Calu3 (cell line): ENCODE data around the gene NCOA7. TPM values are rescaled to one million over a fixed set of nuclear protein-coding genes. Genes with fewer than 3 reads are reported as not detected.
A peak's percentile ranks its signal among the peaks of the same experiment; 100 is the strongest.
"Not testable (repeated sequence)": the region's sequence is repeated elsewhere in the genome, so short reads cannot be mapped to it uniquely, and the experiment has no call there.

Experiments
- BruUV-seq: library from RNA; stranded (reverse); fragments of 400-500 nt; replicated peaks from 2 replicates; lab custom pipeline; 2021; lab: Mats Ljungman, UMichigan
- CTCF ChIA-PET: fragments of 300-600 bp; sonication (Branson Sonifier 250); formaldehyde crosslinking; loops from one replicate; lab custom pipeline; 2022; ENCODE audit warnings: antibody characterized with exemption; lab: Charles Lee
- DNase-seq: peaks from one replicate; pipeline ENCODE4 v3.0.0; 2022
- H3K27ac Mint-ChIP-seq: one replicate; pipeline ENCODE4 v1.8.0; 2022; ENCODE audit warnings: mixed read lengths; ENCODE audit not compliant: unreplicated experiment
- H3K27me3 Mint-ChIP-seq: one replicate; pipeline ENCODE4 v1.8.0; 2022; ENCODE audit warnings: mixed read lengths; ENCODE audit not compliant: unreplicated experiment
- H3K36me3 Mint-ChIP-seq: one replicate; pipeline ENCODE4 v1.8.0; 2022; ENCODE audit warnings: mild to moderate bottlenecking, moderate library complexity, mixed read lengths; ENCODE audit not compliant: insufficient read depth, unreplicated experiment
- H3K4me1 Mint-ChIP-seq: one replicate; pipeline ENCODE4 v1.8.0; 2022; ENCODE audit warnings: mild to moderate bottlenecking, low read depth, mixed read lengths; ENCODE audit not compliant: unreplicated experiment
- H3K4me3 Mint-ChIP-seq: one replicate; pipeline ENCODE4 v1.8.0; 2022; ENCODE audit warnings: mild to moderate bottlenecking, low read depth, moderate library complexity, mixed read lengths; ENCODE audit not compliant: unreplicated experiment
- H3K9me3 Mint-ChIP-seq: one replicate; pipeline ENCODE4 v1.8.0; 2022; ENCODE audit warnings: low read depth, mixed read lengths; ENCODE audit not compliant: unreplicated experiment
- intact Hi-C: fragments of 100-400 bp; cut with micrococcal nuclease; formaldehyde crosslinking; loops from one replicate; pipeline ENCODE4 v1.10.0; 2022; ENCODE audit not compliant: unreplicated experiment
- total RNA-seq: library from RNA; stranded (reverse); gene quantifications from 2 replicates; pipeline ENCODE4 v1.2.3, GENCODE V29; 2022
- TF ChIP-seq, protein P1 (sequence below): fragments of 200-600 bp; IDR thresholded peaks from one replicate; pipeline ENCODE4 v1.8.0; 2022; ENCODE audit warnings: antibody characterized with exemption; ENCODE audit not compliant: unreplicated experiment

Gene NCOA7
- total RNA-seq, 1 experiment from 2014 or later = 102 TPM

DNA sequence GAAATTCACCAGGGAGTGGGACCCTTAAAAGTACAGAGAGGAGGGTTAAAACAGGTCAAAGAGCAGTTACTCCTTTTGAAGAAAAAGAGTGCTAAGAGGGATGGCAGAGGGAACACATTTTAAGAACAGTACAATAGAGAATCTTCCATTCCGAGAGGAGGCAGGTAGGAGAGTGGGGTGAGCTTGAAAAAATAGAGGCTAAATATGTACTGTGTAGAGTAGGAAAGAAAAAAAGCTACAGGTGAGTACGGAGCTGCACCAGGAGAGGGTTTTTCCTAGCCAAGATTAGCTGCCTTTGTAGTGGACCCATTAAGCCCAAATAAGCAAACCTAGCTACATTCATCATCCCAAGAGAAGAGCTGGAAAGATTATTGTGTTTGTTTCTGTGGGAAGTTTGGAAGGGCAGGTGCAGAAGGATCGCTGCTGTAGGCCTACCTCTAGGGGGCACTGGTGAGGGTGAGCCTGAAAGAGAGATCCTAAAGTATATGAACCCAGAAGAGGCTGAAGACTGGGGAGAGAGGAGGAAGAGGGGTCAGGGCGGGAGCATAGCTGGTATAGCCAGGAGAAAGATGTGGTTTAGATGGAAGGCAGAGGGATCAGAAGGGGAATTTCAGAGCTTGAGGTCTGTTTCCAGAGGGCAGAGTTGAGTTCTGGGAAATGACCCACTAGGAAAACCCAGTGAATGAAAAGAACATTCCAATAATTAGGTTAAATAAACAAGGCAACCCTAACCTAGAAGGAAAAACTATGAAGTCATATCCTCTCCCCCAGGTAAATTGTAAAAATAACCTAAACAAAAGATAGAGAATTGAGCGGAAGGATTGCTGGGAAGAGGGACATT is 115.6 kb downstream of the NCOA7 start:
- TF ChIP-seq, protein P1, sequence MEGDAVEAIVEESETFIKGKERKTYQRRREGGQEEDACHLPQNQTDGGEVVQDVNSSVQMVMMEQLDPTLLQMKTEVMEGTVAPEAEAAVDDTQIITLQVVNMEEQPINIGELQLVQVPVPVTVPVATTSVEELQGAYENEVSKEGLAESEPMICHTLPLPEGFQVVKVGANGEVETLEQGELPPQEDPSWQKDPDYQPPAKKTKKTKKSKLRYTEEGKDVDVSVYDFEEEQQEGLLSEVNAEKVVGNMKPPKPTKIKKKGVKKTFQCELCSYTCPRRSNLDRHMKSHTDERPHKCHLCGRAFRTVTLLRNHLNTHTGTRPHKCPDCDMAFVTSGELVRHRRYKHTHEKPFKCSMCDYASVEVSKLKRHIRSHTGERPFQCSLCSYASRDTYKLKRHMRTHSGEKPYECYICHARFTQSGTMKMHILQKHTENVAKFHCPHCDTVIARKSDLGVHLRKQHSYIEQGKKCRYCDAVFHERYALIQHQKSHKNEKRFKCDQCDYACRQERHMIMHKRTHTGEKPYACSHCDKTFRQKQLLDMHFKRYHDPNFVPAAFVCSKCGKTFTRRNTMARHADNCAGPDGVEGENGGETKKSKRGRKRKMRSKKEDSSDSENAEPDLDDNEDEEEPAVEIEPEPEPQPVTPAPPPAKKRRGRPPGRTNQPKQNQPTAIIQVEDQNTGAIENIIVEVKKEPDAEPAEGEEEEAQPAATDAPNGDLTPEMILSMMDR = peak; percentile 50
- DNase-seq = peak; percentile 58
- peaks cover 11% of the 10 kb centered on the region for H3K36me3 Mint-ChIP-seq
- CTCF ChIA-PET = interaction anchor here (0.7 kb wide), 1 partner anchor 50 kb away, joined by 5 read pairs; the partner anchor contains the start of gene HINT3
- intact Hi-C loops = no loop called here
- peaks cover 44% of the 10 kb centered on the region for H3K4me1 Mint-ChIP-seq
- H3K9me3 Mint-ChIP-seq = no peaks in the 10 kb centered on the region
- no peaks in the 10 kb centered on the region for H3K27me3 Mint-ChIP-seq
- no peak overlapping the region for H3K4me3 Mint-ChIP-seq
- no TSS peak for BruUV-seq
- peak overlapping the region; percentile 6 for H3K27ac Mint-ChIP-seq

DNA sequence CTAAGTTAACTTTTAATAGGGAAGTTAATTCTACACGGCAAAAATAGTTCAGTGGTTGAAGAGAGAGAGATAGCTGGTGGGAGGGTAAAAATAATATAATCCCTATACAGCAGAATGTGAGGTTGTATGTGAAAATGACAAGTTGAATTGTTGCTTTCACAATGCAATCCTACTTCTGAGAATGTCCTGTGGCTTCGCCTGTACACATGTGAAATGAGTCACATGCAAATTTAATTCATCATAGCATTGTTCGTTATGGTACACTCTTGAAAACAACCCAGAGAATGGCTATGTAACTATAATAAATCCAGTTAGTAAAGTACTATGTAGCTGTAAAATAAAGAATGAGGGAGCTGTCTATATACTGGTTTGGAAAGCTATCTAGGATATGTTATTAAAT is 119.8 kb downstream of the NCOA7 start:
- Mint-ChIP-seq H3K4me1 (peaks cover 31% of the 10 kb centered on the region), H3K4me3 (no peak overlapping the region), H3K9me3 (no peaks in the 10 kb centered on the region), H3K36me3 (peaks cover 7% of the 10 kb centered on the region), H3K27ac (peak overlapping the region; percentile 75), H3K27me3 (no peaks in the 10 kb centered on the region)
- CTCF ChIA-PET = no interaction called here
- TF ChIP-seq, protein P1 = no peak
- intact Hi-C loops = no loop called here
- DNase-seq = no peak
- no TSS peak for BruUV-seq

DNA sequence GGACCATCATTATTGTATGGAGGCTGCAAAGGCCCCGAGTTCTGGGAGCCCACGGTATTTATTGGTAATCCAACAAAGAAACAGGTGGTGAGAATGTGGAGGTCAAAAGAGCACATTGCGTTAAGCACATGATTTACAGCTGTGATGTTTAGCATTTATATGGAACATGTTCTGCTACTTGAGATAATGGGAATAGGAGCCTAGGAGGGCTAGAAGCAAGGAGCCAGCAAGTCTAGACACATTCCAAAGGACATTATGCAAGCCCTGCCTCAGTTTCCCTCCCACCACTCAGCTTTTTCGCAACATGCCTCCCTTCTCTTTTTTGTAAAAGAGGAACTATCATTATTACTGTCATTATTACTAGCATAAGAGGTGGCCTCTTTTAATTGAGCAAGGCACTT is 120.3 kb downstream of the NCOA7 start:
- Mint-ChIP-seq H3K4me1 (peaks cover 27% of the 10 kb centered on the region), H3K27ac (peak overlapping the region; percentile 75)
- CTCF ChIA-PET, H3K36me3 Mint-ChIP-seq, intact Hi-C loops, H3K4me3 Mint-ChIP-seq, H3K9me3 Mint-ChIP-seq, DNase-seq, H3K27me3 Mint-ChIP-seq, BruUV-seq: not testable (repeated sequence)

DNA sequence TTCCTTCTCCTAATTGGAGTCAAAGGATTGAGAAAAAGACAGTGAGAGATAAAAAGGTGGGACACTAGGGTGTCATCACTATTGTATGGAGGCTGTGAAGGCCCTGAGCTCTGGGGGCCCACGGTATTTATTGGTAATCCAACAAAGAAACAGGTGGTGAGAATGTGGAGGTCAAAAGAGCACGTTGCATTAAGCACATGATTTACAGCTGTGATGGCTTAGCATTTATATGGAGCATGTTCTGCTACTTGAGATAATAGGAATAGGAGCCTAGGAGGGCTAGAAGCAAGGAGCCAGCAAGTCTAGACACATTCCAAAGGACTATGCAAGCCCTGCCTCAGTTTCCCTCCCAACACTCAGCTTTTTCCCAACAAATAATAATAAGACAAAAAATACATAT is 121.7 kb downstream of the NCOA7 start:
- DNase-seq, H3K9me3 Mint-ChIP-seq, BruUV-seq, H3K27ac Mint-ChIP-seq, intact Hi-C loops, H3K27me3 Mint-ChIP-seq, CTCF ChIA-PET, H3K4me3 Mint-ChIP-seq: not testable (repeated sequence)
- H3K36me3 Mint-ChIP-seq = peaks cover 11% of the 10 kb centered on the region
- H3K4me1 Mint-ChIP-seq = peaks cover 32% of the 10 kb centered on the region

DNA sequence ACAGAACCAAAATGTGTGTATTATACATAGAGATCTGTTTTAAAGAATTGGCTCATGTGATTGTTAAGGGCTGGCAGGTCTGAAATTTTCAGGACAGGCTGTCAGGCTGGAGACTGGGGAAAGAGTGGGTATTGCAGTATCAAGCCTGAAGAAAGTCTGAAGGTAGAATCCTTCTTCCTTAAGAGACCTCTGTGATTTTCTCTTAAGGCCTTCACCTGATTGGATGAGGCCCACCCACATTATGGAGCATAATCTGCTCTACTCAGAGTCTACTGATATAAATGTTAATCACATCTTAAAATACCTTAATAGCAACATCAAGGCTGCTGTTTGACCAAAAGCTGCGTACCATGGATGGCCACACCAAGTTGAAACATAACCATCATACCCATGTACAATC is 122.4 kb downstream of the NCOA7 start:
- H3K9me3 Mint-ChIP-seq = no peaks in the 10 kb centered on the region
- peak overlapping the region; percentile 40 for H3K27ac Mint-ChIP-seq
- no peaks in the 10 kb centered on the region for H3K27me3 Mint-ChIP-seq
- CTCF ChIA-PET = interaction anchor here (1.4 kb wide), 1 partner anchor 50 kb away, joined by 4 read pairs; no protein-coding TSS in a partner anchor
- BruUV-seq = no TSS peak
- H3K36me3 Mint-ChIP-seq = peaks cover 12% of the 10 kb centered on the region
- intact Hi-C loops = no loop called here
- no peak for DNase-seq
- TF ChIP-seq, protein P1 = no peak
- H3K4me1 Mint-ChIP-seq = peaks cover 39% of the 10 kb centered on the region
- H3K4me3 Mint-ChIP-seq = no peak overlapping the region
